Immature natural killer cell (primary cell): ENCODE results near the gene ARHGEF3. TPM values are rescaled to one million over a fixed set of nuclear protein-coding genes. Genes with fewer than 3 reads are reported as not detected.

ENCODE experiments used
- DNase-seq, 3 donors: peaks; one replicate each; pipeline ENCODE4 v3.0.0; 2022; ENCODE audit warnings: mixed read lengths in 1 of 3
- H3K27ac Mint-ChIP-seq, 6 donors: one replicate each; pipeline ENCODE4 v1.8.0; 2020; ENCODE audit warnings: mixed read lengths in 6 of 6, mild to moderate bottlenecking in 5 of 6, inconsistent platforms in 4 of 6, moderate library complexity in 3 of 6
- H3K27me3 Mint-ChIP-seq, 3 donors: one replicate each; pipeline ENCODE4 v1.8.0; 2020 to 2021; ENCODE audit warnings: low read depth in 3 of 3, mild to moderate bottlenecking in 3 of 3, mixed read lengths in 3 of 3, moderate library complexity in 3 of 3, inconsistent platforms in 1 of 3
- H3K36me3 Mint-ChIP-seq, 3 donors: one replicate each; pipeline ENCODE4 v1.8.0; 2020; ENCODE audit warnings: mixed read lengths in 3 of 3, inconsistent platforms in 2 of 3, mild to moderate bottlenecking in 2 of 3
- H3K4me1 Mint-ChIP-seq, 2 donors: one replicate each; pipeline ENCODE4 v1.8.0; 2020; ENCODE audit warnings: inconsistent platforms in 2 of 2, mild to moderate bottlenecking in 2 of 2, mixed read lengths in 2 of 2, moderate library complexity in 1 of 2
- H3K4me3 Mint-ChIP-seq, 5 donors: one replicate each; pipeline ENCODE4 v1.8.0; 2020; ENCODE audit warnings: mild to moderate bottlenecking in 5 of 5, mixed read lengths in 5 of 5, inconsistent platforms in 3 of 5, moderate library complexity in 3 of 5
- H3K9me3 Mint-ChIP-seq, 6 donors: one replicate each; pipeline ENCODE4 v1.8.0; 2020; ENCODE audit warnings: mild to moderate bottlenecking in 6 of 6, mixed read lengths in 6 of 6, inconsistent platforms in 4 of 6, moderate library complexity in 3 of 6
- polyA plus RNA-seq, 3 donors: library from polyadenylated mRNA; unstranded; fragments of 300-500 nt; fragmentation: Illumina TruSeq; gene quantifications; one replicate each; pipeline ENCODE4 v1.2.3, GENCODE V29; 2021

The ARHGEF3 gene
- polyA plus RNA-seq, 3 donors from 2014 or later, result 110 to 197 (median 136) TPM

DNA sequence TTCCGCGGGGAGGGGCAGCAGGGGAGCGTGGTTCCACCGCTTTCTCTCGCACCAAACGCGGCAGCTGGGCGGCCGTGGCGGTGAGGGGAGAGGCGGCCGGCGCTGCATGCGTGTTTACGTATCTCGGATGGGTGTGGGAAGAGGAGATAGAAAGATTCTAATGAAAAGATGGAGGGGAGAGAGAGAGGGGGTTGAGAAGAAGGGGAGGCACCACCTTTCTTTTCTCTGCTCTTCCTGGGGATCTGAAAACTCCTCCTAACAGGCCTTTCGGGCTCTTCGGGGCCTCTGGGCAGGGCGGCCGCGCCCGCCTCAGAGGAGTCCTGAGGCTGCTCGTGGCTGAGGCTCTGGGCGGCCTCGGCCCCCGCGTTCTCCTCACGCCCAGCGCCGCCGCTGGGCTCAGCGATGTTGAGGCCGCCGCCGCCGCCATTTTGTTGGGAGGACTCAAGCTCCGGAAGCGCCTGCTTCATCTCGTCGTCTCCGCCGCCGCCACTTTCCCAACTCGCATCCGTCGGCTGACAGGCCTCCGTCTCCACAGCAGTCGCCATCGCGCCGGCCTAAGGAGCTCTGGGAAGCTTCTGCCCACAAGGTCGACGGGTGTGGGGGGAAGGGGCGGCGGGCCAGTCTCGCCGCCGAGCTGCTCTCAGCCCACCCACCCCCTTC lies 119.2 kb downstream of the ARHGEF3 start:
- Mint-ChIP-seq H3K36me3 (peaks cover 0 to 19% (median 11%) of the 10 kb centered on the region in 3 donors), H3K9me3 (no peaks in the 10 kb centered on the region), H3K27ac (peak overlapping the region; percentile 77 to 97 (median 94)), H3K4me3 (peak overlapping the region; percentile 91 to 94 (median 94)), H3K27me3 (peaks cover 11 to 15% (median 11%) of the 10 kb centered on the region in 3 donors), H3K4me1 (peaks cover 42 to 60% of the 10 kb centered on the region in 2 donors)
- peak; percentile 78 to 84 (median 80) for DNase-seq

DNA sequence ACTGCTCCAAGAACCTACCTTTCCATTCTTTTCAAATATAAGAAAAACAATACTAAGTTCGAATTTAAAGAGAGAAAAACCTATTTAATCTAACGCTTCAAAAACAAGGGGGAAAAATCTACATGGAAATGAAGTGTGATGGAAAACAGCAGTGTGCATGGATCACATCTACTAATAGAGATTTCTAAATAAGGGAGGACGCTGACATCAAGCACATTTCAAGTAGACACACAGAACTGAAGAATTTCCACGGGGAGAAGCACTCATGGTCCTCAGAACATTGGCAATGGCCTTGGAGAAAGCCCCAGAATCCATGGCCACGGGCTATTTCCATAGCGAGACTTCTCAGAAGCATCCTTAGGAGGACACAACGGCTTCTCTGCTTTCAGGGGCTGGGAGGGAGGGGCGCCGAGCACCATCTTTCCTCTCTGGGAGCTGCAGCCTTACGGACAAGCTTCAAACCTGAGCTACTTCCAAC lies 119.7 kb downstream of the ARHGEF3 start:
- Mint-ChIP-seq H3K9me3 (no peaks in the 10 kb centered on the region), H3K4me1 (peaks cover 48 to 65% of the 10 kb centered on the region in 2 donors), H3K27me3 (peaks cover 11 to 15% (median 11%) of the 10 kb centered on the region in 3 donors), H3K4me3 (peak overlapping the region; percentile 91 to 94 (median 94)), H3K36me3 (peaks cover 0 to 19% (median 11%) of the 10 kb centered on the region in 3 donors), H3K27ac (peak overlapping the region; percentile 77 to 97 (median 94))
- DNase-seq, result no peak

DNA sequence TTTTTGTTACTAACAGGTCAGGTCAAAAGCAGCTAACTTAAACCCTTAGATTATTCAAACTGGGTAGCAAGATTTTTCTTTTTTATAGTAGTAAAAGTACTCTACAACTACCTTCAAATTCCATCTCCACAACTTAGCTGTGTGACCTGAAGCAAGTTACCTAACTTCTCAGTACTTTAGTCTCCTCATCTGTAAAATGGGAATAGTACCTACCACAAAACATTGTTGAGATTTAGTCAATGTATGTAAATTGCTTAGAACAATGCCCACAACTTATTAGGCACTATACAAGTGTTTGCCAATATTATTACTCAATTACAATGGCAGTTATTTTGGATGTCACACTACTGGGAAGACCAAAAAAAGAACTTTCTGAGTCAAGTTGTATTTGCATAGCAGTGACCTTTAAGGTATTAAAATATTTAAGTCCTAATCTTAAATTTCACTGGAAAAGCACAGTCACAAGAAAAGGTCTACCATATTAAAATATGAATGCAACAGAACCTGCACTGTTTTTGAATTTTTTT lies 121.6 kb downstream of the ARHGEF3 start:
- DNase-seq, result no peak
- Mint-ChIP-seq H3K27ac (peak overlapping the region in 2 of 6 donors; percentile 35 to 58), H3K36me3 (peaks cover 0 to 19% (median 11%) of the 10 kb centered on the region in 3 donors), H3K9me3 (no peaks in the 10 kb centered on the region), H3K27me3 (peaks cover 11 to 15% (median 11%) of the 10 kb centered on the region in 3 donors), H3K4me1 (peaks cover 57 to 83% of the 10 kb centered on the region in 2 donors), H3K4me3 (peak overlapping the region in 3 of 5 donors; percentile 44 to 71 (median 57))

Other genes with a start within 250 kb of the ARHGEF3 start
- 10 to 100 TPM in 2 of 3 donors, 1 to 10 TPM in 1; 9.8 to 14.0 (median 11.1) TPM for gene CCDC66, start 244.8 kb downstream of the ARHGEF3 start, polyA plus RNA-seq
- gene TASOR, start 118.7 kb downstream of the ARHGEF3 start, polyA plus RNA-seq, result 10 to 100 TPM; 17.0 to 37.3 (median 20.6) TPM